PFSK-1 (cell line): ENCODE data around the gene PCSK6.

Source experiments
- FOXP2 ChIP-seq: optimal IDR thresholded peaks from 2 replicates; pipeline ENCODE3; 2011; ENCODE audit warnings: borderline replicate concordance, control low read depth, inconsistent platforms; ENCODE audit not compliant: insufficient read depth; ENCODE audit errors: extremely low read length, extremely low read depth
- POLR2AphosphoS5 ChIP-seq: IDR thresholded peaks from 2 replicates; pipeline ENCODE4 v1.6.1; 2012; ENCODE audit warnings: low read depth, mild to moderate bottlenecking, control low read depth, low read length, moderate library complexity
- REST ChIP-seq, 2 experiments: IDR thresholded peaks; 2 replicates each; pipeline versions ENCODE4 v1.6.1 to v1.8.0; 2011 to 2012; ENCODE audit warnings: low read depth in 2 of 2, low read length in 2 of 2, control low read depth in 1 of 2, inconsistent platforms in 1 of 2, mild to moderate bottlenecking in 1 of 2, moderate library complexity in 1 of 2; ENCODE audit not compliant: insufficient read depth in 1 of 2
- SIN3A ChIP-seq: IDR thresholded peaks from 2 replicates; pipeline ENCODE4 v1.6.1; 2012; ENCODE audit warnings: mild to moderate bottlenecking, low read length, moderate library complexity, borderline replicate concordance; ENCODE audit not compliant: insufficient read depth
- TAF1 ChIP-seq: IDR thresholded peaks from 2 replicates; pipeline ENCODE4 v1.6.1; 2012; ENCODE audit warnings: low read length, control low read depth, borderline replicate concordance; ENCODE audit not compliant: insufficient read depth

The PCSK6 gene

DNA sequence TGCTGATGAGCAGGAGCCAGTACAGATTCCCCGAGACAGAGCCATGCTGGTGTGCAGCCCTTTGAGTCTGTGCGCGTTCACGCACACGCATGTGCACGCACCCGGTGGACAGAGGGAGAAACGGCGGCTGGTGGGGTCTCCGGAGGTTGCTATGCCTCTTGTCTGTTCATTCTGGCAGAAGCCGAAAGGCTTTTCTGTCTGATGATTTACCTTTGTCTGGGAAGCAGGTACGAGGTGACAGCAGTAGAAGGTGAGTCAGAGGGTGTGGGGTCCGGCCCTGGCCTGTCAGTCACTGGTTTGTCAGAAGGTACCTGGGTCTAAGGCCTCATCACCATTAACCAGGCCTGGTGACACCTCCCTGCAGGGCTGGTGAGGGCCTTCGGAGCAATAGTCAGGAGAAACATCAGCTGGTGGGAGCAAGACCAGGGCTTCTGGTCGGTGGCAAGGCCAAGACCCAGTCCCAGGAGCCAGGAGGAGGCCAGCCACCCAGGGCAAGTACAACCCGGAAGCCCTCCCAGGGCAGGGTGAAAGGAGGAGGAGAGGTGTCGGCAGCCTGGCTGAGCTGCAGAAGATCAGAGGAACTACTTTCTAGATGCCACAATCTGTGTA lies 7.5 kb downstream of the PCSK6 start:
- TF ChIP-seq TAF1, result no peak
- no peak for TF ChIP-seq POLR2AphosphoS5
- no peak for TF ChIP-seq FOXP2
- no peak for TF ChIP-seq SIN3A
- TF ChIP-seq REST (IDR thresholded peaks at IDR 0.05; ENCODE audit: insufficient read depth in 1 of 2, low read depth in 2 of 2, low read length in 2 of 2), result no peak

GRCh38 chr15:101481381-101481705 lies 8.2 kb downstream of the PCSK6 start:
- TF ChIP-seq REST (IDR thresholded peaks at IDR 0.05; ENCODE audit: insufficient read depth in 1 of 2, low read depth in 2 of 2, low read length in 2 of 2) (no peak), SIN3A (no peak), FOXP2 (no peak), POLR2AphosphoS5 (no peak), TAF1 (no peak)

DNA sequence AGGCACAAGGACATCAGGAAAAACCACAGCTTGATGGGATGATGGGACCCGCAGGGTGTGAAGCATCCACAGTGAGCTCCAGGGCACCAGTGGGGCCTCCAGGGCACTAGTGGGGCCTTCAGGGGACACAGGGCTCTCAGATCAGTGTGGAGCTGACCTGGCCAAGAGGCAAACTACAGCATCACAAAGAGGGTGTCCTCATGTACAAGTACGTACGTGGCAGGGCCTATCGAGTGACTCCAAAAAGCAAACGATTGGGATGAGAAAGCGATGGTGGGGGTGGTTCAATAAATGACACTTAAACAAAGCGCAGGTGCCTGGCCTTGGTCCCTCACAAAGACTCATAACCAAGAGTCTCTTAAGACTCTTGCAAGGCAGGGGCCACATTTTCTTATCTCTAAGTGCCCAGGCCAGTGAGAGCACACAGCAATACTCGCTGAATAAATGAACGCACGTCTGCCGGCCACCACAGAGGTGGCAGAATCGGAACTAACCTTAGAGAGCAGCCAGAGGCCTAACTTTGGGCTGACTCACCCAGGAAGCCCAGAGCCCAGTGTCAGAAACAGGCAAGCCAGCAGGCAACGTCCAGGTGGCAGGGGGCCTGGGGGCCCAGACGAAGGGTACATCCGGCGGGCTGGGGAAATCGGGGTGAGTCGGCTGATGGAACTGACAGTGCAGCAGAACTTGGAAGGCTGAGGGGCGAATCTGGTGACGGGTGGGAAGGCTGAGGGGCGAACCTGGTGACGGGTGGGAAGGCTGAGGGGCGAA lies 8.7 kb downstream of the PCSK6 start:
- no peak for TF ChIP-seq SIN3A
- no peak for TF ChIP-seq FOXP2
- TF ChIP-seq POLR2AphosphoS5, result no peak

DNA sequence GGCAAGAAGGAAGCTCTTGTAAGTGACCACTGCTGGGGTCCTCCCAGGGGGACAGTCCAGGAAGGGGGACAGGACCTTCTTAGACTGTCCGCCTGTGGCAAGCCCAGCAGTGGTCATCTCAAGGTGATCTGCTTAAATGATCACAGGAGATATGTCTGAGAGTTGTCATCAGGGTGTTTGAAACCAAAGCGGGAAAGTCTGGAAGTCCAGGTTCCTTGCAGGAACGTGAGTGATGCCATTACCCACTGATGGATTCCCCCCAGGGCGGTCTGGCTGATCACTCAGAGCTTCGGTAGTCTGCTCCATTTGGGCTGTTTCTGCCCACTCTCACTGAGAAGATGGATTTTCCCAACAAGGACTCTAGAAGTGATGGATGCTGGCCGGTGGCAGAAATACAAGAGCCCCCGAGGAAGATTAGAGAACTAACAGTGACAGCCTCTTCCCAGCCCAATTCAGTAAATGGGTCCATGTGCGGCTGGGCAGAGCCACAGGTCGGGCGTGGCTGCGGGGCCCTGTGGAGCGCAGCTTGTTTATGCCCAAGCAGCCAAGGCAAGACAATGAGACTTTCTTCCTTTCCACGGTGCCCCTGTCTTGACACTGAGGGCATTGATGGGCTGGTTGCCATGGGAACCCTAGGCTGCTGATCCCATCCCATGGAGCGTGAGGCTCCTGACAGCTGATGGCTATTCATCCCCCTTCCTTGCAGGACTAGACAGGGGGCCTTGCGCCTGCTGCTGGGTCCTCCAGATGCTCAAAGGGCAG lies 9.5 kb downstream of the PCSK6 start:
- TF ChIP-seq REST (IDR thresholded peaks at IDR 0.05; ENCODE audit: insufficient read depth in 1 of 2, low read depth in 2 of 2, low read length in 2 of 2) (no peak), FOXP2 (no peak), SIN3A (no peak), POLR2AphosphoS5 (no peak), TAF1 (no peak)

- TF ChIP-seq POLR2AphosphoS5 (no peak), TAF1 (no peak), FOXP2 (no peak), SIN3A (no peak), REST (IDR thresholded peaks at IDR 0.05; ENCODE audit: insufficient read depth in 1 of 2, low read depth in 2 of 2, low read length in 2 of 2) (no peak)
Observed at GRCh38 chr15:101479342-101479845, 10.1 kb downstream of the PCSK6 start.
